AG04450 (cell line): ENCODE results near the gene FAM162B. TPM values are rescaled to one million over a fixed set of nuclear protein-coding genes. Genes with fewer than 3 reads are reported as not detected.

Experiments used
- CTCF ChIA-PET: fragments of 300-600, 350-600 bp; formaldehyde crosslinking; extraction: SDS; loops from one replicate; lab custom pipeline; 2022; ENCODE audit warnings: antibody characterized with exemption, inconsistent platforms; lab: Charles Lee
- POLR2A ChIA-PET: fragments of 350-600 bp; formaldehyde crosslinking; extraction: SDS; loops from one replicate; lab custom pipeline; 2021; ENCODE audit warnings: antibody characterized with exemption, inconsistent platforms; lab: Yijun Ruan, JAX
- DNase-seq: peaks from one replicate; pipeline ENCODE4 v3.0.0-alpha.2; 2011; ENCODE audit warnings: low read depth, low spot score
- H3K27ac ChIP-seq: one replicate; pipeline ENCODE4 v1.5.1; 2012; ENCODE audit warnings: low read depth, low read length, control low read depth
- H3K27me3 ChIP-seq: one replicate; pipeline ENCODE4 v1.6.0; 2012; ENCODE audit warnings: low read length; ENCODE audit not compliant: control insufficient read depth, insufficient read depth
- H3K4me3 ChIP-seq: 2 replicates; pipeline ENCODE4 v1.5.1; 2011; ENCODE audit warnings: mild to moderate bottlenecking, low read depth, low read length, control low read depth
- H3K9me3 ChIP-seq: 2 replicates; pipeline ENCODE4 v1.5.1; 2012; ENCODE audit warnings: low read length; ENCODE audit not compliant: control insufficient read depth, insufficient read depth
- CTCF ChIP-seq: IDR thresholded peaks from 2 replicates; pipeline ENCODE4 v1.5.1; 2011; ENCODE audit warnings: low read depth, low read length, control low read depth, inconsistent platforms
- polyA minus RNA-seq: library from RNA; depleted of rRNA, polyadenylated mRNA; stranded (reverse); fragments of >200 nt; gene quantifications from 2 replicates; pipeline ENCODE4 v1.2.3, GENCODE V29; 2011; rRNA and poly(A)+ RNA removed
- polyA plus RNA-seq: library from polyadenylated mRNA; depleted of rRNA; stranded (reverse); fragments of >200 nt; gene quantifications from 2 replicates; pipeline ENCODE4 v1.2.3, GENCODE V29; 2011; rRNA removed

The FAM162B gene
- polyA plus RNA-seq (7.8 and 10.9 TPM in 2 replicates), polyA minus RNA-seq (2.6 and 4.1 TPM in 2 replicates)

GRCh38 chr6:116764961-116765841 lies at the start of gene FAM162B:
Gene FAM162B, minus strand, starts transcription at chr6:116765719. Its CDS starts 143 bp downstream, at chr6:116765576.
- no peak for DNase-seq
- CTCF ChIA-PET = interaction anchor here (0.6 to 3.7 kb wide), 2 partner anchors 14 to 790 kb away, joined by 4 to 21 read pairs; no protein-coding TSS in a partner anchor

GRCh38 chr6:116812051-116812650 lies 46.6 kb upstream of the FAM162B start:
- ChIA-PET POLR2A (no interaction called here), CTCF (no interaction called here)
- no peaks in the 10 kb centered on the region for H3K27me3 ChIP-seq
- no peak for DNase-seq
- H3K9me3 ChIP-seq = no peaks in the 10 kb centered on the region
- no peak overlapping the region for H3K4me3 ChIP-seq
- TF ChIP-seq CTCF = no peak
- no peak overlapping the region for H3K27ac ChIP-seq

More at GRCh38 chr6:116764961-116765841, at the start of gene FAM162B:
- no peak for TF ChIP-seq CTCF
- H3K27me3 ChIP-seq = no peaks in the 10 kb centered on the region
- H3K9me3 ChIP-seq = no peaks in the 10 kb centered on the region; the same call in 1 of the 2 replicates
- peak within 1 kb of the TSS; percentile 24 for H3K27ac ChIP-seq
- POLR2A ChIA-PET = no interaction called here
- peak within 1 kb of the TSS; percentile 63 for H3K4me3 ChIP-seq

- no peak overlapping the region for H3K27ac ChIP-seq
- H3K27me3 ChIP-seq = no peaks in the 10 kb centered on the region
- ChIA-PET POLR2A (no interaction called here), CTCF (no interaction called here)
- no peaks in the 10 kb centered on the region for H3K9me3 ChIP-seq
- H3K4me3 ChIP-seq = no peak overlapping the region
- DNase-seq = no peak
- TF ChIP-seq CTCF = no peak
Measured at GRCh38 chr6:116801971-116802370, 36.5 kb upstream of the FAM162B start.

- no peaks in the 10 kb centered on the region for H3K27me3 ChIP-seq
- no peak overlapping the region for H3K27ac ChIP-seq
- ChIA-PET POLR2A (no interaction called here), CTCF (no interaction called here)
- H3K9me3 ChIP-seq = no peaks in the 10 kb centered on the region
- DNase-seq = no peak
- TF ChIP-seq CTCF = no peak
- H3K4me3 ChIP-seq = no peak overlapping the region
Measured at GRCh38 chr6:116799945-116800344, 34.4 kb upstream of the FAM162B start.

GRCh38 chr6:116797585-116797984 lies 32.1 kb upstream of the FAM162B start:
- CTCF ChIA-PET = no interaction called here

More at GRCh38 chr6:116797585-116797984, 32.1 kb upstream of the FAM162B start:
- no peak overlapping the region for H3K4me3 ChIP-seq
- H3K27me3 ChIP-seq = no peaks in the 10 kb centered on the region
- no peak for DNase-seq
- no peak overlapping the region for H3K27ac ChIP-seq
- TF ChIP-seq CTCF = no peak
- POLR2A ChIA-PET = no interaction called here
- H3K9me3 ChIP-seq = no peaks in the 10 kb centered on the region
